ENCODE results near the gene RAD51B. TPM values are rescaled to one million over a fixed set of nuclear protein-coding genes. Genes with fewer than 3 reads are reported as not detected.

Gene RAD51B
- total and polyA plus RNA-seq, 2 donors (not counting 1 experiment from before 2014, with no cell fraction given), result 4.6 to 16.3 TPM

DNA sequence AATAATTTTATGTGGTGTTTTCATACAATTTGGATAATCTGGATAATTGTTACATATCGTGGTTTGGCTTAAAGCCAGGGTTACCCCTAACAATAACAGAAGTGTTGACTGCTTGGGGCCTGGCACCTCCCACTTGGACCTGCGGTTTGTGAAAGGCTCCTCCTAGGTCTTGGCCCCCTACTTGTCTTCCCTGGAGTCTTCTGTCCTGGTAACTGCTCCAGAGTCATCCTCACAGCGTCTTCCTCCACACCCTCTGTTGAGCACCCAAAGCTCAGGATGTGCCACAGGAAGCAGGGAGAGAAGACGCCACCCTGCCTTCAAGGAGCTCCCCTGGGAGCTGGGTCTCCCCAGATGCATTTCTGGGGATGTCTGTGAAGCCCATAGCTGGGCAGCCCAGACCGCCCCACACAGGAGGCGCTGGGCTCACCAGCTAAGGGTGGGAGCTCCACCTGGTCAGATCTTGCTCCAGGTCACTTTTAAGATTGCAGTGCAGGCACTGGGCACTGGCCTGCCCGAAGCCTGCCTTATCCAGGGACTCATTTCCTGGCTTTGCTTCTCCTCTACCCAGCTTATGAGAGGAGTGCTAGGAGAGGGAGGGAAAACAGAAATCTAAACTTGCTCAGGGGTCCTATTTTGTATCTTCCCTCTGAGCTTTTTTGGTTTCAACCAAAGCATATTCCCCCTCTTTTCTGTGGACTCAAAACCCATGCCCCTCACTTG lies 875.1 kb downstream of the RAD51B start:
- Histone ChIP-seq H3K4me1 (ENCODE audit: control insufficient read depth, extremely low read depth, insufficient read depth, low read length) (peaks cover 32% of the 10 kb centered on the region), H3K4me3 (replicated peaks in 1 of 4; ENCODE audit: control extremely low read depth in 1 of 4, insufficient read depth in 1 of 4, low read depth in 3 of 4, low read length in 4 of 4) (no peak overlapping the region), H3K27me3 (ENCODE audit: control insufficient read depth, insufficient read depth, low read length) (no peaks in the 10 kb centered on the region), H3K9ac (ENCODE audit: insufficient read depth, low read length) (no peak overlapping the region), H3K27ac (ENCODE audit: insufficient read depth, low read length) (peak overlapping the region; percentile 79), H3K9me3 (ENCODE audit: control insufficient read depth, insufficient read depth, low read depth, low read length) (no peaks in the 10 kb centered on the region), H3K36me3 (ENCODE audit: control insufficient read depth, insufficient read depth, low read length) (no peaks in the 10 kb centered on the region), H4K20me1 (ENCODE audit: control insufficient read depth, extremely low read depth, insufficient read depth, low read length) (no peaks in the 10 kb centered on the region), H2AFZ (ENCODE audit: low read length) (no peak overlapping the region), H3K79me2 (ENCODE audit: control insufficient read depth, insufficient read depth, low read length) (no peaks in the 10 kb centered on the region), H3K4me2 (ENCODE audit: extremely low read depth, insufficient read depth, low read length) (peak overlapping the region; percentile 37)
- DNase-seq (ENCODE audit: low read depth in 2 of 2), result peak; percentile 73 to 80
- no peak for TF ChIP-seq EZH2 (IDR thresholded peaks at IDR 0.05; ENCODE audit: low read length, missing control alignments)
- TF ChIP-seq, protein P1, sequence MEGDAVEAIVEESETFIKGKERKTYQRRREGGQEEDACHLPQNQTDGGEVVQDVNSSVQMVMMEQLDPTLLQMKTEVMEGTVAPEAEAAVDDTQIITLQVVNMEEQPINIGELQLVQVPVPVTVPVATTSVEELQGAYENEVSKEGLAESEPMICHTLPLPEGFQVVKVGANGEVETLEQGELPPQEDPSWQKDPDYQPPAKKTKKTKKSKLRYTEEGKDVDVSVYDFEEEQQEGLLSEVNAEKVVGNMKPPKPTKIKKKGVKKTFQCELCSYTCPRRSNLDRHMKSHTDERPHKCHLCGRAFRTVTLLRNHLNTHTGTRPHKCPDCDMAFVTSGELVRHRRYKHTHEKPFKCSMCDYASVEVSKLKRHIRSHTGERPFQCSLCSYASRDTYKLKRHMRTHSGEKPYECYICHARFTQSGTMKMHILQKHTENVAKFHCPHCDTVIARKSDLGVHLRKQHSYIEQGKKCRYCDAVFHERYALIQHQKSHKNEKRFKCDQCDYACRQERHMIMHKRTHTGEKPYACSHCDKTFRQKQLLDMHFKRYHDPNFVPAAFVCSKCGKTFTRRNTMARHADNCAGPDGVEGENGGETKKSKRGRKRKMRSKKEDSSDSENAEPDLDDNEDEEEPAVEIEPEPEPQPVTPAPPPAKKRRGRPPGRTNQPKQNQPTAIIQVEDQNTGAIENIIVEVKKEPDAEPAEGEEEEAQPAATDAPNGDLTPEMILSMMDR (conservative IDR thresholded peaks at IDR 0.05 in 1 of 2, IDR thresholded peaks at IDR 0.05 in 1 of 2; ENCODE audit: low read depth in 1 of 2, low read length in 2 of 2), result no peak

GRCh38 chr14:68695326-68695768 lies 875.8 kb downstream of the RAD51B start:
- no peak overlapping the region for H3K9ac ChIP-seq (ENCODE audit: insufficient read depth, low read length)
- peak; percentile 98 to 100 for DNase-seq (ENCODE audit: low read depth in 2 of 2)
- no peaks in the 10 kb centered on the region for H3K27me3 ChIP-seq (ENCODE audit: control insufficient read depth, insufficient read depth, low read length)
- peak overlapping the region; percentile 46 for H3K4me2 ChIP-seq (ENCODE audit: extremely low read depth, insufficient read depth, low read length)
- H2AFZ ChIP-seq (ENCODE audit: low read length), result no peak overlapping the region
- peak overlapping the region; percentile 79 for H3K27ac ChIP-seq (ENCODE audit: insufficient read depth, low read length)
- TF ChIP-seq, protein P1 (conservative IDR thresholded peaks at IDR 0.05 in 1 of 2, IDR thresholded peaks at IDR 0.05 in 1 of 2; ENCODE audit: low read depth in 1 of 2, low read length in 2 of 2), result no peak
- no peak for TF ChIP-seq EZH2 (IDR thresholded peaks at IDR 0.05; ENCODE audit: low read length, missing control alignments)
- H3K4me1 ChIP-seq (ENCODE audit: control insufficient read depth, extremely low read depth, insufficient read depth, low read length), result peaks cover 29% of the 10 kb centered on the region
- H3K36me3 ChIP-seq (ENCODE audit: control insufficient read depth, insufficient read depth, low read length), result no peaks in the 10 kb centered on the region
- no peaks in the 10 kb centered on the region for H4K20me1 ChIP-seq (ENCODE audit: control insufficient read depth, extremely low read depth, insufficient read depth, low read length)
- no peaks in the 10 kb centered on the region for H3K9me3 ChIP-seq (ENCODE audit: control insufficient read depth, insufficient read depth, low read depth, low read length)
- H3K79me2 ChIP-seq (ENCODE audit: control insufficient read depth, insufficient read depth, low read length), result no peaks in the 10 kb centered on the region
- H3K4me3 ChIP-seq (replicated peaks in 1 of 4; ENCODE audit: control extremely low read depth in 1 of 4, insufficient read depth in 1 of 4, low read depth in 3 of 4, low read length in 4 of 4), result no peak overlapping the region

DNA sequence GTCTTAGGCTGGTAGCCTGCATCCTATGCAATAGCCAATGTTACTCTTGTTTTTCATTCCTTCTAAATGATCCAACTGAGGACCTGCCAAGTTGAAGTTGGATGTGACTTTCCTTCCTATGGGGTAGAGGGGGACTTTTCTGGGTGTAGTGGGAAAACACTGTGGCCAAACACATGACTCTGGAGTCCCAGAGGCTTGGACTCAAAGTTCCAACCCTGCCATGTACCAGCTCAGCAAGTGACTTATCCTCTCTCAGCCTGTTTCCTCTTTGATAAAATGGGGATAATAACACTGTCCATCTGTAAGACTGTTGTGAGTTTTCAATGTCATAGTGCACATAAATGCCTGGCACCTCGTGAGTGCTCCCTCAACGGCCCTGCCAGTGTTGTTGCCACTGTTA lies 876.3 kb downstream of the RAD51B start:
- no peaks in the 10 kb centered on the region for H4K20me1 ChIP-seq (ENCODE audit: control insufficient read depth, extremely low read depth, insufficient read depth, low read length)
- H3K4me2 ChIP-seq (ENCODE audit: extremely low read depth, insufficient read depth, low read length), result peak overlapping the region; percentile 46
- H3K4me3 ChIP-seq (replicated peaks in 1 of 4; ENCODE audit: control extremely low read depth in 1 of 4, insufficient read depth in 1 of 4, low read depth in 3 of 4, low read length in 4 of 4), result no peak overlapping the region
- DNase-seq (ENCODE audit: low read depth in 2 of 2), result no peak
- no peaks in the 10 kb centered on the region for H3K9me3 ChIP-seq (ENCODE audit: control insufficient read depth, insufficient read depth, low read depth, low read length)
- H3K4me1 ChIP-seq (ENCODE audit: control insufficient read depth, extremely low read depth, insufficient read depth, low read length), result peaks cover 28% of the 10 kb centered on the region
- H2AFZ ChIP-seq (ENCODE audit: low read length), result no peak overlapping the region
- no peaks in the 10 kb centered on the region for H3K36me3 ChIP-seq (ENCODE audit: control insufficient read depth, insufficient read depth, low read length)
- TF ChIP-seq, protein P1 (conservative IDR thresholded peaks at IDR 0.05 in 1 of 2, IDR thresholded peaks at IDR 0.05 in 1 of 2; ENCODE audit: low read depth in 1 of 2, low read length in 2 of 2), result no peak
- TF ChIP-seq EZH2 (IDR thresholded peaks at IDR 0.05; ENCODE audit: low read length, missing control alignments), result no peak
- no peaks in the 10 kb centered on the region for H3K79me2 ChIP-seq (ENCODE audit: control insufficient read depth, insufficient read depth, low read length)
- H3K9ac ChIP-seq (ENCODE audit: insufficient read depth, low read length), result no peak overlapping the region
- peak overlapping the region; percentile 72 for H3K27ac ChIP-seq (ENCODE audit: insufficient read depth, low read length)
- H3K27me3 ChIP-seq (ENCODE audit: control insufficient read depth, insufficient read depth, low read length), result no peaks in the 10 kb centered on the region
